ENCODE results near the gene SNED1. TPM values are rescaled to one million over a fixed set of nuclear protein-coding genes. Genes with fewer than 3 reads are reported as not detected.

The SNED1 gene
- polyA plus RNA-seq, 2 of the 4 experiments (the other 2 are of a cell fraction) = 0.15 to 0.21 TPM

Small RNAs within 50 kb of the gene (small RNA-seq; reads per million reads assigned to genes)
- gene AC005237.2 = 0 reads per million in 6 experiments

Other genes with a start within 250 kb of the SNED1 start
- 0.28 and 0.50 TPM in 2 replicates for gene KIF1A, start 178.4 kb upstream of the SNED1 start, polyA plus RNA-seq (2011; rRNA removed)
- 0.26 to 0.35 TPM (median 0.28 TPM) in 3 replicates for gene KIF1A, start 178.4 kb upstream of the SNED1 start, polyA plus RNA-seq (2017; fragmentation: RNase III; extraction: RNeasy Plus Mini Kit Qiagen cat#74134 plus additional on column Dnase treatment)
- gene AGXT, start 129.8 kb upstream of the SNED1 start, polyA plus RNA-seq (2011; rRNA removed) = not detected in 2 replicates
- gene AGXT, start 129.8 kb upstream of the SNED1 start, polyA plus RNA-seq (2017; fragmentation: RNase III; extraction: RNeasy Plus Mini Kit Qiagen cat#74134 plus additional on column Dnase treatment) = not detected in 3 replicates
- not detected in 2 replicates for gene MAB21L4, start 102.5 kb upstream of the SNED1 start, polyA plus RNA-seq (2011; rRNA removed)
- gene MAB21L4, start 102.5 kb upstream of the SNED1 start, polyA plus RNA-seq (2017; fragmentation: RNase III; extraction: RNeasy Plus Mini Kit Qiagen cat#74134 plus additional on column Dnase treatment) = not detected in 3 replicates
- not detected in 2 replicates for gene CROCC2, start 92.3 kb upstream of the SNED1 start, polyA plus RNA-seq (2011; rRNA removed)
- not detected in 3 replicates for gene CROCC2, start 92.3 kb upstream of the SNED1 start, polyA plus RNA-seq (2017; fragmentation: RNase III; extraction: RNeasy Plus Mini Kit Qiagen cat#74134 plus additional on column Dnase treatment)
- 41.5 and 44.9 TPM in 2 replicates for gene MTERF4, start 103.7 kb downstream of the SNED1 start, polyA plus RNA-seq (2011; rRNA removed)
- gene MTERF4, start 103.7 kb downstream of the SNED1 start, polyA plus RNA-seq (2017; fragmentation: RNase III; extraction: RNeasy Plus Mini Kit Qiagen cat#74134 plus additional on column Dnase treatment) = 39.9 to 51.5 TPM (median 47.1 TPM) in 3 replicates
- gene PASK, start 150.9 kb downstream of the SNED1 start, polyA plus RNA-seq (2011; rRNA removed) = 7.4 and 10.3 TPM in 2 replicates
- gene PASK, start 150.9 kb downstream of the SNED1 start, polyA plus RNA-seq (2017; fragmentation: RNase III; extraction: RNeasy Plus Mini Kit Qiagen cat#74134 plus additional on column Dnase treatment) = 11.7 to 12.4 TPM (median 12.2 TPM) in 3 replicates
- 50.0 and 76.4 TPM in 2 replicates for gene PPP1R7, start 151.8 kb downstream of the SNED1 start, polyA plus RNA-seq (2011; rRNA removed)
- 124 to 136 TPM (median 129 TPM) in 3 replicates for gene PPP1R7, start 151.8 kb downstream of the SNED1 start, polyA plus RNA-seq (2017; fragmentation: RNase III; extraction: RNeasy Plus Mini Kit Qiagen cat#74134 plus additional on column Dnase treatment)
- 0.92 and 1.3 TPM in 2 replicates for gene ANO7, start 190.1 kb downstream of the SNED1 start, polyA plus RNA-seq (2011; rRNA removed)
- gene ANO7, start 190.1 kb downstream of the SNED1 start, polyA plus RNA-seq (2017; fragmentation: RNase III; extraction: RNeasy Plus Mini Kit Qiagen cat#74134 plus additional on column Dnase treatment) = 2.0 to 3.0 TPM (median 2.7 TPM) in 3 replicates